CD14-positive monocyte (primary cell): ENCODE data around the gene HSPG2. TPM values are rescaled to one million over a fixed set of nuclear protein-coding genes. Genes with fewer than 3 reads are reported as not detected.

Experiments used
- DNase-seq, 3 donors: peaks; one replicate each; pipeline ENCODE4 v3.0.0-alpha.2; 2011 to 2022
- H2AFZ ChIP-seq: 2 replicates; pipeline ENCODE4 v1.6.0; 2012; ENCODE audit warnings: mild to moderate bottlenecking, low read depth, low read length, inconsistent platforms; ENCODE audit not compliant: insufficient read depth, poor library complexity, severe bottlenecking
- H3K27ac ChIP-seq, 2 donors: 1 replicate in 1 of 2; 2 replicates in 1 of 2; pipeline ENCODE4 v1.5.1; 2012 to 2013; ENCODE audit warnings: low read length in 2 of 2, control low read depth in 1 of 2, inconsistent platforms in 1 of 2, low read depth in 1 of 2, mild to moderate bottlenecking in 1 of 2
- H3K27me3 ChIP-seq, 2 donors: one replicate each; pipeline versions ENCODE4 v1.6.0 to v1.6.1; 2011 to 2013; ENCODE audit warnings: low read length in 2 of 2; ENCODE audit not compliant: control insufficient read depth in 2 of 2, insufficient read depth in 2 of 2
- H3K36me3 ChIP-seq, 2 donors: replicated peaks in 1 of 2; 1 replicate in 1 of 2; 2 replicates in 1 of 2; pipeline versions ENCODE4 v1.5.1 to v1.6.1; 2012 to 2013; ENCODE audit warnings: low read length in 2 of 2, control low read depth in 1 of 2, inconsistent platforms in 1 of 2, mild to moderate bottlenecking in 1 of 2; ENCODE audit not compliant: insufficient read depth in 2 of 2, control insufficient read depth in 1 of 2
- H3K4me1 ChIP-seq, 2 donors: 1 replicate in 1 of 2; 2 replicates in 1 of 2; pipeline versions ENCODE4 v1.5.1 to v1.6.1; 2012 to 2013; ENCODE audit warnings: low read length in 2 of 2, control low read depth in 1 of 2, inconsistent platforms in 1 of 2, mild to moderate bottlenecking in 1 of 2, moderate library complexity in 1 of 2; ENCODE audit not compliant: insufficient read depth in 2 of 2, control insufficient read depth in 1 of 2
- H3K4me2 ChIP-seq: replicated peaks from 2 replicates; pipeline ENCODE3; 2012; ENCODE audit warnings: low read length, moderate library complexity, mild to moderate bottlenecking; ENCODE audit not compliant: poor library complexity, severe bottlenecking; ENCODE audit errors: extremely low read depth
- H3K4me3 ChIP-seq, 3 experiments: fragments of 200-600 bp in 1 of 3; sonication (generic) in 1 of 3; replicated peaks in 1 of 3; 1 replicate in 2 of 3; 2 replicates in 1 of 3; pipeline ENCODE4 v1.5.1; 2011 to 2013; ENCODE audit warnings: low read length in 3 of 3, mild to moderate bottlenecking in 3 of 3, control low read depth in 2 of 3, low read depth in 2 of 3, inconsistent platforms in 1 of 3, moderate library complexity in 1 of 3
- H3K79me2 ChIP-seq: 2 replicates; pipeline ENCODE4 v1.6.0; 2012; ENCODE audit warnings: mild to moderate bottlenecking, control low read depth, inconsistent platforms, low read length, moderate library complexity; ENCODE audit not compliant: insufficient read depth
- H3K9ac ChIP-seq: 2 replicates; pipeline ENCODE4 v1.6.0; 2017; ENCODE audit warnings: low read length, mild to moderate bottlenecking; ENCODE audit not compliant: insufficient read depth, poor library complexity, severe bottlenecking
- H3K9me3 ChIP-seq, 2 donors: replicated peaks in 1 of 2; 1 replicate in 1 of 2; 2 replicates in 1 of 2; pipeline versions ENCODE4 v1.5.1 to v1.6.1; 2012 to 2013; ENCODE audit warnings: low read length in 2 of 2, control low read depth in 1 of 2; ENCODE audit not compliant: control insufficient read depth in 1 of 2, insufficient read depth in 1 of 2
- H4K20me1 ChIP-seq: 2 replicates; pipeline ENCODE4 v1.6.0; 2012; ENCODE audit warnings: mild to moderate bottlenecking, low read length, control low read depth, moderate library complexity; ENCODE audit not compliant: insufficient read depth
- H3K27ac Mint-ChIP-seq, 7 donors: one replicate each; pipeline ENCODE4 v1.8.0; 2020; ENCODE audit warnings: mild to moderate bottlenecking in 7 of 7, mixed read lengths in 7 of 7, moderate library complexity in 6 of 7, inconsistent platforms in 2 of 7
- H3K27me3 Mint-ChIP-seq, 3 donors: one replicate each; pipeline ENCODE4 v1.8.0; 2021 to 2022; ENCODE audit warnings: low read depth in 3 of 3, mild to moderate bottlenecking in 3 of 3, mixed read lengths in 3 of 3, moderate library complexity in 3 of 3, inconsistent platforms in 1 of 3
- H3K36me3 Mint-ChIP-seq, 2 donors: one replicate each; pipeline ENCODE4 v1.8.0; 2020; ENCODE audit warnings: mixed read lengths in 2 of 2, inconsistent platforms in 1 of 2, mild to moderate bottlenecking in 1 of 2
- H3K4me1 Mint-ChIP-seq: one replicate; pipeline ENCODE4 v1.8.0; 2020; ENCODE audit warnings: mild to moderate bottlenecking, mixed read lengths
- H3K4me3 Mint-ChIP-seq, 2 donors: one replicate each; pipeline ENCODE4 v1.8.0; 2020; ENCODE audit warnings: mild to moderate bottlenecking in 2 of 2, mixed read lengths in 2 of 2, moderate library complexity in 1 of 2
- H3K9me3 Mint-ChIP-seq, 7 donors: one replicate each; pipeline ENCODE4 v1.8.0; 2020 to 2022; ENCODE audit warnings: mixed read lengths in 7 of 7, mild to moderate bottlenecking in 6 of 7, moderate library complexity in 6 of 7, inconsistent platforms in 2 of 7
- CTCF ChIP-seq: fragments of 200-600 bp; IDR thresholded peaks from one replicate; pipeline ENCODE4 v1.8.0; 2022; ENCODE audit warnings: antibody characterized with exemption, mild to moderate bottlenecking
- WGBS: methylation state at CpG from one replicate; pipeline ENCODE4 v1.1.5; 2013; ENCODE audit warnings: missing lambda C conversion rate; ENCODE audit not compliant: insufficient coverage; 5-methylcytosine and 5-hydroxymethylcytosine counted together
- intact Hi-C, 2 donors: fragments of 100-400 bp; cut with micrococcal nuclease; formaldehyde crosslinking; loops; one replicate each; pipeline versions ENCODE4 v1.15.0 to v1.15.1; 2023
- polyA plus RNA-seq, 3 donors: library from polyadenylated mRNA; depleted of rRNA in 1 of 3; unstranded in 2 of 3; stranded (reverse) in 1 of 3; fragments of 300-500 nt in 2 of 3; fragments of >200 nt in 1 of 3; fragmentation: Illumina TruSeq in 2 of 3; gene quantifications; 1 replicate in 2 of 3; 2 replicates in 1 of 3; pipeline ENCODE4 v1.2.3, GENCODE V29; 2012 to 2021

The HSPG2 gene
- polyA plus RNA-seq, 3 donors = 0.44 TPM; not detected in 2

GRCh38 chr1:21804536-21804935 lies 132.6 kb downstream of the HSPG2 start:
- peaks cover 0 to 1% (median 0%) of the 10 kb centered on the region in 7 donors for H3K9me3 Mint-ChIP-seq
- H3K79me2 ChIP-seq = no peaks in the 10 kb centered on the region
- WGBS = no CpG with 5 or more reads among the region's 2 CpGs

GRCh38 chr1:21801100-21801499 lies 136.0 kb downstream of the HSPG2 start:
- Histone ChIP-seq H2AFZ (no peak overlapping the region), H3K27me3 (no peaks in the 10 kb centered on the region), H3K9ac (no peak overlapping the region), H3K4me2 (no peak overlapping the region), H3K79me2 (no peaks in the 10 kb centered on the region), H3K27ac (no peak overlapping the region), H3K4me3 (no peak overlapping the region), H4K20me1 (no peaks in the 10 kb centered on the region), H3K36me3 (no peaks in the 10 kb centered on the region), H3K4me1 (peaks cover 0 to 3% of the 10 kb centered on the region in 2 donors), H3K9me3 (no peaks in the 10 kb centered on the region)
- H3K4me3 Mint-ChIP-seq = no peak overlapping the region
- H3K36me3 Mint-ChIP-seq = no peaks in the 10 kb centered on the region
- H3K9me3 Mint-ChIP-seq = peaks cover 0 to 1% (median 0%) of the 10 kb centered on the region in 7 donors
- no peak for TF ChIP-seq CTCF
- intact Hi-C loops = no loop called here
- no peak for DNase-seq
- H3K27me3 Mint-ChIP-seq = peaks cover 2 to 6% (median 2%) of the 10 kb centered on the region in 3 donors
- H3K4me1 Mint-ChIP-seq = peaks cover 15% of the 10 kb centered on the region
- 94% methylated on average over 4 of the region's 4 CpGs for WGBS
- no peak overlapping the region for H3K27ac Mint-ChIP-seq

More at GRCh38 chr1:21804536-21804935, 132.6 kb downstream of the HSPG2 start:
- no peak for TF ChIP-seq CTCF
- Histone ChIP-seq H3K9ac (no peak overlapping the region), H3K27ac (no peak overlapping the region), H2AFZ (no peak overlapping the region), H3K4me2 (no peak overlapping the region), H3K27me3 (no peaks in the 10 kb centered on the region), H3K4me3 (no peak overlapping the region), H3K4me1 (no peaks in the 10 kb centered on the region), H3K36me3 (no peaks in the 10 kb centered on the region), H3K9me3 (no peaks in the 10 kb centered on the region), H4K20me1 (no peaks in the 10 kb centered on the region)
- peaks cover under 1 to 2% (median 2%) of the 10 kb centered on the region in 3 donors for H3K27me3 Mint-ChIP-seq
- H3K27ac Mint-ChIP-seq = no peak overlapping the region
- no peak overlapping the region for H3K4me3 Mint-ChIP-seq
- DNase-seq = no peak
- intact Hi-C loops = no loop called here
- H3K36me3 Mint-ChIP-seq = no peaks in the 10 kb centered on the region
- H3K4me1 Mint-ChIP-seq = peaks cover 5% of the 10 kb centered on the region
